ENCODE data around the gene HMCN1.

DNA sequence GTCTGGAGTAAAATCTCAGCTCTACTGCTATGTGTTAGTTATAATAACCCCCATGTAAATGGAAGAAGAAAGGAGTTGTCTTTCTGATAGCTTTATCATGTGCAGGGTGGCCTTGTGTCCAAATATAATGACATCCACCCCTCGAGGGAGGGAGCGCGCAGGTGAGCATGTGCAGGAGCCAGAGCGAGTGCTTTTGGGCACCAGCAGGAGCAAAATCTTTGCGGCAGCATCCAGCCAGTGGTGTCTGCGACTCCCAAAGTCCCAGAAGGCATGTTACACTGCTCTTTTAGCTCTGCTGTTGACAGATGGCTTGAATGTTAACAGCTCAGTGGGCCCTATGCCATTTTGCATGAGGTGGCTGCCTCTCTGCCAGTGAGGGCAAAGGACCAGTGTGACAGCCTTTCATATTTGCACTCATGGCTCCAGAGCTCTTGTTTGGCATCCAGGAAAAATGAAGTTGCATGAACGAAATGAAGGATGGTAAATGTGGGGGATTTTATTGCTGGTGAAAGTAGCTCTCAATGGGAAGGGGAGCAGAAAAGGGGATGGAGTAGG lies 146.7 kb downstream of the HMCN1 start:
- TF ChIP-seq, protein P1, sequence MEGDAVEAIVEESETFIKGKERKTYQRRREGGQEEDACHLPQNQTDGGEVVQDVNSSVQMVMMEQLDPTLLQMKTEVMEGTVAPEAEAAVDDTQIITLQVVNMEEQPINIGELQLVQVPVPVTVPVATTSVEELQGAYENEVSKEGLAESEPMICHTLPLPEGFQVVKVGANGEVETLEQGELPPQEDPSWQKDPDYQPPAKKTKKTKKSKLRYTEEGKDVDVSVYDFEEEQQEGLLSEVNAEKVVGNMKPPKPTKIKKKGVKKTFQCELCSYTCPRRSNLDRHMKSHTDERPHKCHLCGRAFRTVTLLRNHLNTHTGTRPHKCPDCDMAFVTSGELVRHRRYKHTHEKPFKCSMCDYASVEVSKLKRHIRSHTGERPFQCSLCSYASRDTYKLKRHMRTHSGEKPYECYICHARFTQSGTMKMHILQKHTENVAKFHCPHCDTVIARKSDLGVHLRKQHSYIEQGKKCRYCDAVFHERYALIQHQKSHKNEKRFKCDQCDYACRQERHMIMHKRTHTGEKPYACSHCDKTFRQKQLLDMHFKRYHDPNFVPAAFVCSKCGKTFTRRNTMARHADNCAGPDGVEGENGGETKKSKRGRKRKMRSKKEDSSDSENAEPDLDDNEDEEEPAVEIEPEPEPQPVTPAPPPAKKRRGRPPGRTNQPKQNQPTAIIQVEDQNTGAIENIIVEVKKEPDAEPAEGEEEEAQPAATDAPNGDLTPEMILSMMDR (conservative IDR thresholded peaks at IDR 0.05; ENCODE audit: low read depth in 2 of 2), result no peak
- no peak for TF ChIP-seq EZH2 (IDR thresholded peaks at IDR 0.05; ENCODE audit: low read depth, unreplicated experiment)
- no peak for TF ChIP-seq POLR2AphosphoS5 (IDR thresholded peaks at IDR 0.05; ENCODE audit: low read depth)
- no peak for TF ChIP-seq EZH2phosphoT487 (IDR thresholded peaks at IDR 0.05; ENCODE audit: unreplicated experiment)
- TF ChIP-seq, protein P2, sequence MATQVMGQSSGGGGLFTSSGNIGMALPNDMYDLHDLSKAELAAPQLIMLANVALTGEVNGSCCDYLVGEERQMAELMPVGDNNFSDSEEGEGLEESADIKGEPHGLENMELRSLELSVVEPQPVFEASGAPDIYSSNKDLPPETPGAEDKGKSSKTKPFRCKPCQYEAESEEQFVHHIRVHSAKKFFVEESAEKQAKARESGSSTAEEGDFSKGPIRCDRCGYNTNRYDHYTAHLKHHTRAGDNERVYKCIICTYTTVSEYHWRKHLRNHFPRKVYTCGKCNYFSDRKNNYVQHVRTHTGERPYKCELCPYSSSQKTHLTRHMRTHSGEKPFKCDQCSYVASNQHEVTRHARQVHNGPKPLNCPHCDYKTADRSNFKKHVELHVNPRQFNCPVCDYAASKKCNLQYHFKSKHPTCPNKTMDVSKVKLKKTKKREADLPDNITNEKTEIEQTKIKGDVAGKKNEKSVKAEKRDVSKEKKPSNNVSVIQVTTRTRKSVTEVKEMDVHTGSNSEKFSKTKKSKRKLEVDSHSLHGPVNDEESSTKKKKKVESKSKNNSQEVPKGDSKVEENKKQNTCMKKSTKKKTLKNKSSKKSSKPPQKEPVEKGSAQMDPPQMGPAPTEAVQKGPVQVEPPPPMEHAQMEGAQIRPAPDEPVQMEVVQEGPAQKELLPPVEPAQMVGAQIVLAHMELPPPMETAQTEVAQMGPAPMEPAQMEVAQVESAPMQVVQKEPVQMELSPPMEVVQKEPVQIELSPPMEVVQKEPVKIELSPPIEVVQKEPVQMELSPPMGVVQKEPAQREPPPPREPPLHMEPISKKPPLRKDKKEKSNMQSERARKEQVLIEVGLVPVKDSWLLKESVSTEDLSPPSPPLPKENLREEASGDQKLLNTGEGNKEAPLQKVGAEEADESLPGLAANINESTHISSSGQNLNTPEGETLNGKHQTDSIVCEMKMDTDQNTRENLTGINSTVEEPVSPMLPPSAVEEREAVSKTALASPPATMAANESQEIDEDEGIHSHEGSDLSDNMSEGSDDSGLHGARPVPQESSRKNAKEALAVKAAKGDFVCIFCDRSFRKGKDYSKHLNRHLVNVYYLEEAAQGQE (IDR thresholded peaks at IDR 0.05; ENCODE audit: unreplicated experiment), result no peak
- TF ChIP-seq, protein P3, sequence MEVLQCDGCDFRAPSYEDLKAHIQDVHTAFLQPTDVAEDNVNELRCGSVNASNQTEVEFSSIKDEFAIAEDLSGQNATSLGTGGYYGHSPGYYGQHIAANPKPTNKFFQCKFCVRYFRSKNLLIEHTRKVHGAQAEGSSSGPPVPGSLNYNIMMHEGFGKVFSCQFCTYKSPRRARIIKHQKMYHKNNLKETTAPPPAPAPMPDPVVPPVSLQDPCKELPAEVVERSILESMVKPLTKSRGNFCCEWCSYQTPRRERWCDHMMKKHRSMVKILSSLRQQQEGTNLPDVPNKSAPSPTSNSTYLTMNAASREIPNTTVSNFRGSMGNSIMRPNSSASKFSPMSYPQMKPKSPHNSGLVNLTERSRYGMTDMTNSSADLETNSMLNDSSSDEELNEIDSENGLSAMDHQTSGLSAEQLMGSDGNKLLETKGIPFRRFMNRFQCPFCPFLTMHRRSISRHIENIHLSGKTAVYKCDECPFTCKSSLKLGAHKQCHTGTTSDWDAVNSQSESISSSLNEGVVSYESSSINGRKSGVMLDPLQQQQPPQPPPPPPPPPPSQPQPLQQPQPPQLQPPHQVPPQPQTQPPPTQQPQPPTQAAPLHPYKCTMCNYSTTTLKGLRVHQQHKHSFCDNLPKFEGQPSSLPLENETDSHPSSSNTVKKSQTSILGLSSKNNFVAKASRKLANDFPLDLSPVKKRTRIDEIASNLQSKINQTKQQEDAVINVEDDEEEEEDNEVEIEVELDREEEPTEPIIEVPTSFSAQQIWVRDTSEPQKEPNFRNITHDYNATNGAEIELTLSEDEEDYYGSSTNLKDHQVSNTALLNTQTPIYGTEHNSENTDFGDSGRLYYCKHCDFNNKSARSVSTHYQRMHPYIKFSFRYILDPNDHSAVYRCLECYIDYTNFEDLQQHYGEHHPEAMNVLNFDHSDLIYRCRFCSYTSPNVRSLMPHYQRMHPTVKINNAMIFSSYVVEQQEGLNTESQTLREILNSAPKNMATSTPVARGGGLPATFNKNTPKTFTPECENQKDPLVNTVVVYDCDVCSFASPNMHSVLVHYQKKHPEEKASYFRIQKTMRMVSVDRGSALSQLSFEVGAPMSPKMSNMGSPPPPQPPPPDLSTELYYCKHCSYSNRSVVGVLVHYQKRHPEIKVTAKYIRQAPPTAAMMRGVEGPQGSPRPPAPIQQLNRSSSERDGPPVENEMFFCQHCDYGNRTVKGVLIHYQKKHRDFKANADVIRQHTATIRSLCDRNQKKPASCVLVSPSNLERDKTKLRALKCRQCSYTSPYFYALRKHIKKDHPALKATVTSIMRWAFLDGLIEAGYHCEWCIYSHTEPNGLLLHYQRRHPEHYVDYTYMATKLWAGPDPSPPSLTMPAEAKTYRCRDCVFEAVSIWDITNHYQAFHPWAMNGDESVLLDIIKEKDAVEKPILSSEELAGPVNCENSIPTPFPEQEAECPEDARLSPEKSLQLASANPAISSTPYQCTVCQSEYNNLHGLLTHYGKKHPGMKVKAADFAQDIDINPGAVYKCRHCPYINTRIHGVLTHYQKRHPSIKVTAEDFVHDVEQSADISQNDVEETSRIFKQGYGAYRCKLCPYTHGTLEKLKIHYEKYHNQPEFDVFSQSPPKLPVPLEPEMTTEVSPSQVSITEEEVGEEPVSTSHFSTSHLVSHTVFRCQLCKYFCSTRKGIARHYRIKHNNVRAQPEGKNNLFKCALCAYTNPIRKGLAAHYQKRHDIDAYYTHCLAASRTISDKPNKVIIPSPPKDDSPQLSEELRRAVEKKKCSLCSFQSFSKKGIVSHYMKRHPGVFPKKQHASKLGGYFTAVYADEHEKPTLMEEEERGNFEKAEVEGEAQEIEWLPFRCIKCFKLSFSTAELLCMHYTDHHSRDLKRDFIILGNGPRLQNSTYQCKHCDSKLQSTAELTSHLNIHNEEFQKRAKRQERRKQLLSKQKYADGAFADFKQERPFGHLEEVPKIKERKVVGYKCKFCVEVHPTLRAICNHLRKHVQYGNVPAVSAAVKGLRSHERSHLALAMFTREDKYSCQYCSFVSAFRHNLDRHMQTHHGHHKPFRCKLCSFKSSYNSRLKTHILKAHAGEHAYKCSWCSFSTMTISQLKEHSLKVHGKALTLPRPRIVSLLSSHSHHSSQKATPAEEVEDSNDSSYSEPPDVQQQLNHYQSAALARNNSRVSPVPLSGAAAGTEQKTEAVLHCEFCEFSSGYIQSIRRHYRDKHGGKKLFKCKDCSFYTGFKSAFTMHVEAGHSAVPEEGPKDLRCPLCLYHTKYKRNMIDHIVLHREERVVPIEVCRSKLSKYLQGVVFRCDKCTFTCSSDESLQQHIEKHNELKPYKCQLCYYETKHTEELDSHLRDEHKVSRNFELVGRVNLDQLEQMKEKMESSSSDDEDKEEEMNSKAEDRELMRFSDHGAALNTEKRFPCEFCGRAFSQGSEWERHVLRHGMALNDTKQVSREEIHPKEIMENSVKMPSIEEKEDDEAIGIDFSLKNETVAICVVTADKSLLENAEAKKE (CRISPR knock-in tag; IDR thresholded peaks at IDR 0.05), result no peak
- TF ChIP-seq JUNB (IDR thresholded peaks at IDR 0.05; ENCODE audit: unreplicated experiment), result no peak
